Uterus (tissue), 2 donors: ENCODE data around the gene ADGRD1.

Experiments
- CTCF ChIP-seq, 4 experiments: fragments of 200-600 bp in 2 of 4; fragments of 450-650 bp in 2 of 4; sonication (generic) in 2 of 4; IDR thresholded peaks; one replicate each; pipeline ENCODE4 v1.5.1; 2016 to 2019; ENCODE audit warnings: antibody characterized with exemption in 4 of 4, mild to moderate bottlenecking in 2 of 4, moderate library complexity in 1 of 4
- POLR2A ChIP-seq, 2 donors: fragments of 450-650 bp; IDR thresholded peaks; one replicate each; pipeline ENCODE4 v1.6.1; 2016; ENCODE audit warnings: antibody characterized with exemption in 2 of 2, mild to moderate bottlenecking in 1 of 2, moderate library complexity in 1 of 2

- TF ChIP-seq CTCF (IDR thresholded peaks at IDR 0.05) (no peak), POLR2A (IDR thresholded peaks at IDR 0.05) (no peak)
These were observed 56.9 kb downstream of the ADGRD1 start for GRCh38 chr12:131010396-131011131.
